Measurements from ENCODE around the gene CYB5R2.

GRCh38 chr11:7667460-7667859, 5.8 kb downstream of the CYB5R2 start:
- TF ChIP-seq CTCF (IDR thresholded peaks at IDR 0.05) (no peak), POLR2AphosphoS5 (IDR thresholded peaks at IDR 0.05; ENCODE audit: insufficient read depth in 1 of 2, low read depth in 1 of 2) (no peak)

Data from vagina (tissue), 2 donors.